Measurements from ENCODE around the gene RCOR2.
"Not testable (repeated sequence)": the region's sequence is repeated elsewhere in the genome, so short reads cannot be mapped to it uniquely, and the experiment has no call there.

Gene RCOR2

DNA sequence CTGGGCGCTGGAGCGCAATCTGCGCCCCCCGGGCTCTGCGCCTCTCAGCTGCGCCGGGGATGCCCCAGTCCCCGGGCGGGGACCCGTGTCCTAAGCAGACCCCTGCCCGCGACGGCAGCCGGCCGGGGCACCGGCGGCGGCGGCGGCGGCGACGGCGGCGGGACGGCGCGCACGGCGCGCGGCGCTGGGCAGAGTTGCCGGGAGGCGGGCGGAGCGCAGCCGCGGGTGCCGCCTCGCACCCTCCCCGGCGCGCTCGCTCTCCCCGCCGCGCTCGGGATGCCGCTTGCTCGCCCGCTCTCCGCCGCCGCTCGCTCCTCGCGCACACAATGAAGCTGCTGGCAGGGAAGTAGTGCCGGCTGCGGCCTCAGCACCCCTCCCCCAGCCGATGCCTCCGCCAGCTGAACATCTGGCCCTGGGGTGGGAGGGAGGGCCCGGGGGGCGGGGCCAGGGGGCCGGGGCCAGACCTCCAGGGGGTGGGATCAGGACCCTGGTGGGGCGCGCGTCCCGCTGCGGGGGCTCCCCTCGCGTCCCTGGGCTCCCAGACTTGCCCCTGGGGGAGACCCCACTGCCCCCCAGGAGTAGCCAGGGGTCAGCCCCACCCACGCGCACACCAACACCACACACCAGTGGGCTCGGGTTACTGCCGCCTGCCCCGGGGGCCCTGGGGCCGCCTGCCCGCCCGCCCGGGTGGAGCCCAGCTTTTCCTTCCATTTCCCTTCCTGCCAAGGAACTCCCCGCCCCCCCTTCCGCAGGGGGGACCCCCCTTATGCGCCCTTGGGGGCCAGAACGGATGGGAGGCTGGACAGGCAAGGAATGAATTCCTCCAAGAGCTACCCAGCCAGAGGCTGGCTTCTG, at the start of gene RCOR2:
Gene RCOR2 (minus strand): TSS at position 328 of the 855 bp plus-strand sequence. CDS start 708 bp downstream, outside the sequence.
- peak; percentile 76 for DNase-seq (ENCODE audit: low spot score)

DNA sequence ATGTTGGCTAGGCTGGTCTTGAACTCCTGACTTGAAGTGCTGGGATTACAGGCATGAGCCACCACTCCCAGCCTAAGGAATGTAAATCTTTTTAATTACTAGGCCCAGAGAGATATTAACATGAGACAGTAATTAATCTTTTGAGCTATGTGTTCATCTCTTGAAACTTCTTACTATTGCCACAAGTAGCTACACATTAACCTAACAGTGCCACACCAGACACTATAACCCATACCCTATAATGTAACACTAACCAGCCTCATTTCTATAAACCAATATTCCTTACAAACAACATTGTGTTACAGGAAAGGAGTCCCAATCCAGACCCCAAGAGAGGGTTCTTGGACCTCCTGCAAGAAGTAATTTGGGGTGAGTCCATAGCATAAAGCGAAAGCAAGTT, 49.5 kb upstream of the RCOR2 start:
- DNase-seq (ENCODE audit: low spot score) = no peak

- DNase-seq (ENCODE audit: low spot score) = not testable (repeated sequence)
These were observed 46.9 kb upstream of the RCOR2 start for GRCh38 chr11:63963895-63964294.

DNA sequence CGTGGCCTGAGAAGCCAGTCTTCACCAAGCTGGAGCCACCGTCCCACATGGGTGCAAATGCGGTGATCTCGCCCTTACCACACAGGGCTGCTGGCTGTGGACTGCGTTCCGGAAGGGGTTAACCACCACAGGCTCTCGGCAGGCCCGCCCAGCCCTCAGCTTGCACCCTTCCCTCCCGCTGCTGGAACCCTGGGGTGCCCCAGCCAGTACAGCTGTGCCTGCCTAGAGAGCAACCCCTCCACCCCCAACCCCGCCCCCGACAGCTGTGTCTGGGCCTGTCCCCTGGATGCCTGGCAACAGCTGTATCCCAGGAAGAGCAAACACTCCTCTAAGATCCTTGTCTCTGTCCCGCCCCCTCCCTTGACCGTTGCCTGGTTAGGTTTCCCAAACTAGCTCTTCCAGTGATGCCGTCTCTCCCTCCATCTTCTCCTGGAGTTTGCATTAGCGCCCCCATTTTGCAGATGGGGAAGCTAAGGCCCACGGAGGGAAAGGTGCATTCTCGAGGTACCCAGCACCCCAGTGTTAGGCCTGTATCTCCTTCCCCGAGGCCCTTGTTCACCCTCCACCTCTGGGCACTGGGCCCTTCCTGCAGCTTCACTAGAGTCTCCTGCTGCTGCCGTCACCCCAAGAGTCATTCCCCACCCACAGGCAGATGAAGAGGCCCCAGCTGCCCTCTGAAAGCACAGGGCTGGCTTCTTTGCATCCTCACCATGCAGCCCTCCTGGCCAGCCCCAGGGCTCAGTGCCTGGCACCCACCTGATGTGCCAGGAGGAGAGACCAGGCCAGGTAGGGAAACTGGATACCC, 44.8 kb upstream of the RCOR2 start:
- DNase-seq (ENCODE audit: low spot score) = no peak

DNA sequence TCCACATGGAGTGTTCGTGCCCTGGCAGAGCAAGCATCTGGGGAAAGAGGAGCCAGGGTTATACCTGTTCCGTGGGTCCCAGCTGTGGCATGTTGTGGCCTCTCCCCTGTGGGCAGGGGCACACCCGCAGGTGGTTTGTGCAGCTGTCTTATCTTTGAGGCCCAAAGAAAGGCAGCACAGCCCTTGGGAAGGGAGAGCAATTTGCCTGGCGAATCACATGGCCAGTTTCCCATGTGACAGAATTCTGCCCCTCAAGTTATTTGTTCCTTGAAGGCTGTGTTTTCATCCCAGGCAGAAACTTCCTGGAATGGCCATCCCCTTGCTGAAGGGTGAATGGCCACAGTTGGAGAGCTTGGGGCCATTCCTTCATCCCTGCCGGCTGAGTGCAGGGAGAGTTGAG, 41.0 kb upstream of the RCOR2 start:
- DNase-seq (ENCODE audit: low spot score) = no peak

DNA sequence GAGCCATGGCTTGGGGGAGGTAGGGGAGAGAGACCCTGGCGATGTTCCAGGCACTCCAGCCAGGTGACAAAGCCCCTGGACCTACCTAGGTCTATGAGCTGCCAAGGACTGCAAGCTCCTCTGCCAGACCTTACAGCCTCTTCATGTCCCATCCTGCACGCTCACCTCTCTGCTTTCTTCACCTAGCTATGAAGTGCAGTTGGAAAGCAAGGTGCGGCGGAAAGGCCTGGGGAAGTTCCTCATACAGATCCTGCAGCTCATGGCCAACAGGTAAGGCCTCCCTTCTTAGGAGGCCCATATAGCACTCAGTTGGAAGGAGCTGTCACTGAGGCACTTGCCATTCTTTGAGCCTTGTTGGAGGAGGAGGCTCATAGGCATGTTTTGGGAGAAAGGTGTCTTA, 35.6 kb upstream of the RCOR2 start:
- no peak for DNase-seq (ENCODE audit: low spot score)

DNA sequence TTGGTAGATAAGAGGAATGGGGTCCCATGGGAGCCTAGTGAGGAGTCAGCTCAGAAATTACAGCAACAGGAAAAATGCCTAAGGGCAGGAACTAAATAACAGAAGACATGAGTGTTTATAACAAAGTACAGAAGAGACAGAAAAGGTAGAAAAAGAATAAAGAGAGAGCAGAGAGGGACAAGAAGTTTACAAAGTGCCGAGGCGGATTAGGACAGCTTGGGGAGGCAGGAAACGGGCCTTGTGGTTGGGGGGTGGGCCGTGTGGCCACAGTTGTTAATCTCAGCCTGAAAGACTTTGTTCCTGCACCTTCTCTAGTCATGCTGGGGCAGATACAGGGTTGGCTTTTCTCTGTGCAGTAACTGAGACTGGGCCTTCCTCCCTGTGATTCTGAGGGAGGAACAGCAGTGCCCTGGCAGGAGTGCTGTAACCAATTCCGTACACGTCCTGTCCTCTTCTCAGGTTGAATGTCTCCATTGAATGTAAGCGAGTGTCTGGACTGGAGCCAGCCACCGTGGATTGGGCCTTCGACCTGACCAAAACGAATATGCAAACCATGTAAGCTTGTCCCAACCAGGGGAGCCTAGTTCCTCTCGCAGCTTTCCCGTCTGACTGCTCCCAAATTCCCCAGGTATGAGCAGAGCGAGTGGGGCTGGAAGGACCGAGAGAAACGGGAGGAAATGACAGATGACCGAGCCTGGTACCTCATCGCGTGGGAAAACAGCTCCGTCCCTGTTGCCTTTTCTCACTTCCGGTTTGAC, 35.0 kb upstream of the RCOR2 start:
- no peak for DNase-seq (ENCODE audit: low spot score)

GRCh38 chr11:63945477-63946163, 28.7 kb upstream of the RCOR2 start:
- peak; percentile 78 for DNase-seq (ENCODE audit: low spot score)

GRCh38 chr11:63944987-63945386, 28.0 kb upstream of the RCOR2 start:
- no peak for DNase-seq (ENCODE audit: low spot score)

- no peak for DNase-seq (ENCODE audit: low spot score)
These were observed 25.8 kb upstream of the RCOR2 start for GRCh38 chr11:63942803-63943202.

DNA sequence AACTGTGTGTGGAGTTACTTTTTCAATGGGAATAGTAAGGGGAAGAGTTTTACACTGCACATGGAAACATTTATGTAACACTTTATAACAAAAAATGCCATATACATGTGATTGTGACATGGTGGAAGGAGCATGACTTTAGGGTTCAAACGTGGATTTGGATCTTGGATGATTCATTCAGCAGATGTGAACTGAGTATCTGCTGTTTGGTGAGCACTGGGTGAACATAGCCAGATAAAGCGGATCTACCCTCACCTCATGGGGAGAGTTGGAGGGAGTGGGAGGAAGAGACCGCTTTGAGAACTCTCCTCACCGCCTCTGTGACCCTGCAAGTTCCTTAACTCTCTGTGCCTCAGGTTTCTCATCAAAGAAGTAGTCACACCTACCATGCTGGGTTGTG, 24.9 kb upstream of the RCOR2 start:
- DNase-seq (ENCODE audit: low spot score) = no peak

DNA sequence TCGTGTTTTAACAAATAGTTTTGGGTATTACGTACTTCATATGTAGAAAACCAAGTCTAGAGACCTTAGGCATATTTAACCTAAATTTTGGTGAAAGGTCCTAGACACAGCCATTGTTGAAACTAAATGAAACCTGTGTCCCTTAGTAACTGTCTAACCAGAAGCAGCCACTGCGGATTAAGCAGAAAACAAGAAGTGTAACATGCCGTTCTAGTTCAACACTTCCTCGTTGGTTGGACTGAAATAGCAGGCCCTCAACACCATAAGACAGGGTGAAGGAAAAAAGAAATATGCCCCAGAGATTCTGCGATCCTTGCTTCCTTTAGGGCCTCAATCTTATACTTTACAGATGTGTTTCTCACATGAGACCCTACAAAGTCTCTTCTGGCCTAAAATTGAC, 23.8 kb upstream of the RCOR2 start:
- DNase-seq (ENCODE audit: low spot score) = no peak

DNA sequence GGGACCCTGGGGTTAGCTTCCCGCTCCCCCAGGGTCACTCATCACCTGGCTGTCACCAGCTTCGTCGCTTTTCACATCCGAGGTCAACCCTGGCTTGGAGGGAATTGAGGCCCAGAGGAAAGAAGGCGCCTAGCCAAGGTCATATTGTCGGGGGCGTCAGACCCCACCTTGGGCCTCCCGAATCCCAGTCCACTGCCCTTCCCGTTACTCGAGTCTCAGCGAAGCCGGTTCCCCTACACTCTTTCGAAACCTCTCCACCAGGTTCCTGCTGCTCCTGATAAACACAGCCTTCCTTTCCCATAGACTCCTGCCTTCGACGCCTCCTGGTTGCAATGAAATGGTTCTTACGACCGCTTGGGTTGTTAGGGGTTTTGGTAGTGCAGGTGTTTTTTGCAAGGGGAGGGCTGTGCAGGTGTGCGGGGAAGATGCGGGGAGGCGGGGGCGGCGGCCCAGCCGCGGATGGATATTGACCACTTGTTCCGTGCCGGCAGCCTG, 22.5 kb upstream of the RCOR2 start:
- DNase-seq (ENCODE audit: low spot score) = peak; percentile 17

DNA sequence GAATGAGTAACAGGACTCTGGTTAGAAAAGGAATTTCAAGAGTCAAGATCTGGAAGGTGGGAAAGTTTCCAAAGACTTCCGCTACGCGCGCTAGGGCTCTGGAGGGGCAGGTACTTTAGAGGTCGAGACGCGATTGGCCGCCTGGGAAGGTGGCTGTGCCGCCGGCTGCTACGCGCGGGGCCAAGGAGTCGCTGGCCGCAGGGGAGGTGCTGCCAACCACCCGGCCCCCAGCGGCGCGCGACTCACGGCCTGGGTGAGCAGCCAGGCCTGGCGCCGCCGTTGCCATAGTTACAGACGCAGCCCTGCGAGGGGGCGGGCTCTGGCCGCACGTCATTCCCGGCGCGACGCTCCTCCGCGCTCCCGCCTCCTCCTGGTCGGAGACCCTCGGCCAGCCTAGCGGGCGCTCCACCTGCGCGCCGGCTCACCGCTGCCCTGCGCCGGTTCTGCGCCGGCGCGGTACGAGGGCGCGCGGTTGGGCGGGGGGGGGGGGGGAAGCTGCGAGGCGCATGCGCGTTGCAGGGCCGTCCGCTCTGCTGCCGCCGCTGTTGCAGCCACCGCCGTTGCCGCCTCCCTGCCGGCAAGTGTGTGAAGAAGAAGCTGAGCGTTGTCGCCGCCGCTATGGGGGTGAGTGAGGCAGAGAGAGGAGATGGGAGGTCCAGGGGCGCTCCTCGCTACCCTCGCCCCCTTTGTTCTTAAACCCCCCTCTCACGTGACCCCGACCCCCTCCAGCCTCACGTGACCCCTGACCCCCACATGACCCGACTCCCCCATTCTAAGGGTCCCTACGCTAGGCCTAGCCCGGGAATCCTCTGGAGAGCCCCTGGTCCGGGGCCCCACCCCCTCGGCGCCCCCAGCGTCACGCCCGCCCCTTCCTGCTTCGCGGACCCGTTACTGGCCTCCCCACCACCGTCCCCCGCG, 21.8 kb upstream of the RCOR2 start, which contains the start of gene NAA40:
Gene NAA40 (plus strand): TSS at position 524 of the 918 bp plus-strand sequence. CDS start 95 bp downstream, at position 619.
- peak; percentile 100 for DNase-seq (ENCODE audit: low spot score)

GRCh38 chr11:63937713-63938478, 20.9 kb upstream of the RCOR2 start:
- DNase-seq (ENCODE audit: low spot score) = no peak

DNA sequence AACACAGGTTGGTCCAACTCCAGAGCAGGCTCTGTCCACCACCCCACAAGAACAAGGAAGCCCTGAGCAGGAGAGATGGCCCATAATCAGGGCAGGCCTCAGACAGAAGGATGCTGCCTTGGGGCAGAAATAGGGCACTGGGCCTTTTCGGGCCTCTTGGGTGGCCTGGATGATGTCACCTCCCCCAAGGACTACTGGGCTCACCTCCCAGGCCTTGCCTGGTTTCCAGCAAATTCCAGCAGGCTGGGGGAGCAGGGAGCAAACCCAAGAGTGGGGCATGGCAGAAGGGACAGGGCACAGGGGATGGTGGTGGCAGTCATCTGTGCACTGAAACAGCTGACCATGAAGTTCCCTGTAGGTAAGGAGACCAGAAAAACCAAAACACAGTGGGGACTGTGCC, 16.5 kb upstream of the RCOR2 start:
- DNase-seq (ENCODE audit: low spot score) = no peak

GRCh38 chr11:63931876-63932275, 14.9 kb upstream of the RCOR2 start:
- DNase-seq (ENCODE audit: low spot score) = no peak

DNA sequence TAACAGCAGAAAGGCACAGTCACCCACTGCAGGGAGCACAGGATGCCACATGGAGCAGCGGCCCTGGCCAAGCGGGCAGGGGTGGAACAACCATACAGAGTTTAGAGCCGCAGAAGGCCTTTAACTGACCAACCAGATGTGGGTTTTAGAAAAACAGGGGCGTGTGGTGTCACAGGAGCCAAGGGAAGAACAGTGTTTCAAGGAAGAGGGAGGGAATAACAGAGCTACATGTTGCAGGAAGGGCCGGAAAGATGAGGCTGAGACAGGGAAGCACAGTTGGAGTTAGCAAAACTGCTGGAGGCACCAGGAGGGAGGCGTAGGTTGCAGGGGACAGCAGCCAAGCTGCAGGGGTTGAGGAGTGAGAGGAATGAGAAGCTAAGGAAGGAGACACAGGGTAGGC, 14.1 kb upstream of the RCOR2 start:
- DNase-seq (ENCODE audit: low spot score) = no peak

DNA sequence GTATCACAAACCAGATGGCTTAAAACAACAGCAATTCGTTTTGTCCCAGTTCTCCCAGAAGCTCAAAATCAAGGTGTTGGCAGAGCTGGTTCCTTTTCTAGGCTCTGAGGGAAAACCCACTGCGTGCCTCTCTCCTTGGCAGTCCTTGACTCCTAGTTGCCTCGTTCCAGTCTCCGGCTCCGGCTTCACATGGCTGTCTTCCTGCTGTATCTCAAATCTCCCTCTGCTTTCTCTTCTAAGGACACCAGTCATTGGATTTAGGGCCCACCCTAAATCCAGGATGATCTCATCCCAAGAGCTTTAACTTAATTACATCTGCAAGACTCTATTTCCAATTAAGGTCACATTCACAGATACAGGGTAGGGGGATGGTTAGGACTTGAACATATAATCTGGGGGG, 12.7 kb upstream of the RCOR2 start:
- no peak for DNase-seq (ENCODE audit: low spot score)

- DNase-seq (ENCODE audit: low spot score) = no peak
These were observed 6.4 kb upstream of the RCOR2 start for GRCh38 chr11:63923319-63923718.

All from kidney tubule cell (primary cell).